Fibroblast of upper back skin (primary cell): ENCODE results near the gene ZFR.
A peak's percentile ranks its signal among the peaks of the same experiment; 100 is the strongest.
"Not testable (repeated sequence)": the region's sequence is repeated elsewhere in the genome, so short reads cannot be mapped to it uniquely, and the experiment has no call there.

ENCODE experiments used
- DNase-seq: peaks from one replicate; pipeline ENCODE4 v3.0.0-alpha.2; 2013

The ZFR gene

GRCh38 chr5:32357658-32358057 lies 86.9 kb downstream of the ZFR start:
- DNase-seq: no peak

DNA sequence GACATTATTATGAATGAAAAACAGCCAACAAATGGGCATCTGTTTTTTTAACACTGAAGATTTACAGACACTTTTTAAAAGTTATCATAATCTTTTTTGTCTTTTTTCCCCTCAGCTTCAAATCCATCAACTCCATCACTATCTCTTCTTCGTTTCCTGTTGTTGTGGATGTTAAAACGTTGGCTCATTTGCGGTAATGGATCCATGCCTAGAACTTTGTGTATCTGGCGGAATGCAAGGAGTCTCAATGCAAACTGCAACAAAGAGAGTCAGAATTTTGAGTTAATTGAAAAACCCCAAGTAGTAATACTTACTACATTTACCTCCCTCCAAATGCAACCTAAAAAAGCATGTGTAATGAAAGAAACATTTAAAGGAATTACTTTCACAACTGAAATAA lies 88.9 kb downstream of the ZFR start:
- no peak for DNase-seq

DNA sequence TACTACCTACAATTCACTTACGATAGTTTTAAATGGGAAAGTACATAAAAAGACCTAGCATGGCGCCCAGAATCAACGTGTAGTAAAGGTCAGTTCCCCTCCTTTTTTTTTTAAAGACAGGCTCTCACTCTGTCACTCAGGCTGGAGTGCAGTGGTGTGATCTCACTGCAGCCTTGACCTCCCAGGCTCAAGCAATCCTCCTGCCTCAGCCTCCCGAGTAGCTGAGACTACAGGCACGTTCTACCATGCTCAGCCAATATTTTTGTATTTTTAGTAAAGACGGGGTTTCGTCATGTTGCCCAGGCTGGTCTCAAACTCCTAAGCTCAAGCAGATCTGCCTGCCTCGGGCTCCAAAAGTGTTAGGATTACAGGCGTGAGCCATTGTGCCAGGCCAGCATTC lies 91.1 kb downstream of the ZFR start:
- no peak for DNase-seq

- no peak for DNase-seq
Measured at GRCh38 chr5:32352685-32353084, 91.9 kb downstream of the ZFR start.

- no peak for DNase-seq
Measured at GRCh38 chr5:32346869-32347268, 97.7 kb downstream of the ZFR start.

DNA sequence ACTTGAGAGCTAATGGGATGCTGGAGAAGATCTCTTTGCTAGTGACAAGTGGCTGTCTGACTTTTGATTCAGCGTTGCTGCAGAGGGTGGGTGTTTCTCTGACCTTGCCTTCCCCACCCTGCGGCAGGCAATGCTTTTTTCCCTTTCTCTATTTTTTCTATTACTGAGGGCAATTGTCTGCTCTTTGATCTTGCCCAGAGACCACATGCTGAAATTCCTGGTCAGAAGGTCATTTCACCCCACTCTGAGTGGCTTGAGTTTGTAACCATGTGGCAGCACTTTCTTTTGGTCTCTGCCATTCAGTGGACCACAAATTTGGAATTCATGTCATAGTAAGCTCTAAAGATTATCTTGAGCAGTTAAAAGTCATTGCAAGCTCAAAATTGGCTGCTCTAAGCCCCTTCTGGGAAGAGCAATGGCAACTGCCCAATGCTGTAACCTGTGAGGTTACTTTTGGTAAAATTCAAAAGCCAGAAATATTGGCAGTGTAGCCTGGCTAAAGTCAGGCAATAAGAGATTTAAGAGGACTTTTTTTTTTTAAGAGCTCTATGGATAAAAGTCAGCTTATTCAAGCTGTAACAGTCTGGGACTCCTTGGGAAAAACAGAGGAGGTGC lies 101.4 kb downstream of the ZFR start:
- no peak for DNase-seq

GRCh38 chr5:32342656-32343055 lies 101.9 kb downstream of the ZFR start:
- DNase-seq: no peak

- DNase-seq: no peak
Measured at GRCh38 chr5:32339878-32340277, 104.7 kb downstream of the ZFR start.

- no peak for DNase-seq
Measured at GRCh38 chr5:32339198-32339597, 105.3 kb downstream of the ZFR start.

- no peak for DNase-seq
Measured at GRCh38 chr5:32332966-32333365, 111.6 kb downstream of the ZFR start.

- no peak for DNase-seq
Measured at GRCh38 chr5:32332361-32332760, 112.2 kb downstream of the ZFR start.

DNA sequence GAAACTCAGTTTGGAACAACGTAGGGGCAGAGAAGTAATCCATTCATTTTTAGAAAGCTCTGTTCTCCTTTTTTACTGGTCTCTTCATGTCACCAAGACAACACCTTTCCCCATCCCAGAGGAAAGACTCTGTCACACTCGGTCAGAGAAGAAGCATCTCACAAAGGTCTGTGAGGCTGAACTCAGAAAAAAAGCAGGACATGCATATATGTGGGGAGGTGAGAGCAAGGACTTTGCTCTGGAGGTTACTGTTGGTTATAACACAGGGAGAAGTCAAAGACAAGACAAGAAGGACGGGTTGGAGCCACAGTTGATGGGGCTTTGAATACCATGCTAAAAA lies 112.6 kb downstream of the ZFR start:
- no peak for DNase-seq

- no peak for DNase-seq
Measured at GRCh38 chr5:32331217-32331934, 113.2 kb downstream of the ZFR start.

GRCh38 chr5:32330126-32330971 lies 114.2 kb downstream of the ZFR start:
- no peak for DNase-seq

DNA sequence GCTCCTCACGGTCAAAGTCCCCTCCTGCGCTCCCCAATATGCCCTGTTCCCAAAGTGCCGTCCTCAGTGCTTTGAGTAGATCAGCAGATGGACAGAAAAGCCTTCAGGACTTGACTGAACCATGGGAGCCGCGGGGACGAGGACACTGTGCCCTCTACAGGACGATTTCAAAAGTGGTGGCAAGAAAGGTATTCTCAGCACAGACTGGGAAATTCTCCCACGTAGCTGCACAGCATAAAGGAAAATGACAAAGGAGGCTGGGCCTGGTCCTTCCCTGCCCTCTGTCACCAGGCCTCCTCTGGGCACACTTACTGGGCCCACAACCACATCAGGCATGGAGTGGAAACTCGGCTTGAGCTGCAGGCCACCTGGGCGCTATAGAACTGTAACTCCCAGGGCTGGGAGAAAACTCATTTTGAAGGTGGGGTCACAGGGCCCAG lies 115.1 kb downstream of the ZFR start:
- peak; percentile 54 for DNase-seq

DNA sequence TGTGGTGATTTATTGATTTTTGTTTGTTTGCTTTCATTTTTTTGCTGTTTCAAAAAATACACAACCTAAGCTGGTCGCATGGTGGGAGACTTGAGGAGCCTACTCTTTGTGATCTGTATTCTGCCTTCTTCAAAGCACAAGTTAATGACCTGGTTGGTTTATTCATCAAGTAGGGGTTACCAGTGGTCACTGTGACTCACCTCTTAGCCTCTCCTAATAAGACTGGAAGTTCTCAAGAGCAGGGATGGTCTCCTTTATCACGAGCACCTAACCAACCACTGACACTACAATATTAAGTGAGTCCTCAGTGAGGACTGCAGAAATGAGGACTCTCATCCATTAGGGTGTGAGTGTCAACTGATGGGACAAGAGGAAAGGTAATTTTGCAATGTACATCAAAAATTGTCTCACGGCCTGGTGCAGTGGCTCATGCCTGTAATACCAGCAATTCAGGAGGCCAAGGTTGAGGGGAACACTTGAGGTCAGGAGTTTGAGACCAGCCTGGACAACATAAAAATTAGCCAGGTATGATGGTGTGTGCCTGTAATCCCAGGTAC lies 118.2 kb downstream of the ZFR start:
- no peak for DNase-seq

DNA sequence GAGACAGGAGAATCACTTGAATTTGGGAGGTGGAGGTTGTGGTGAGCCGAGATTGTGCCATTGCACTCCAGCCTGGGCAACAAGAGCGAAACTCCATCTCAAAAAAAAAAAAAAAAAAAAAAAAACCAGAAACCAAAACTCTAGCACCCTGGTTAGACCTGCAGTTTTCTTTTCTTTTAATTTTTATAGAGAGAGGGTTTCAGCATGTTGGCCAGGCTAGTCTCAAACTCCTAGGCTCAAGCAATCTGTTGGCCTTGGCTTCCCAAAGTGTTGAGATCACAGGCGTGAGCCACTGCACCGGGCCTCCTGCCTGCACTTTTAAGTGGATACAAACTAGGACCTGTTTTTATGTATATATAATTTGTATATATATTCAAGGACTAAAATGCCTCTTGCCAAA lies 118.9 kb downstream of the ZFR start:
- no peak for DNase-seq

GRCh38 chr5:32325062-32325461 lies 119.5 kb downstream of the ZFR start:
- peak; percentile 34 for DNase-seq

- DNase-seq: no peak
Measured at GRCh38 chr5:32323741-32324140, 120.8 kb downstream of the ZFR start.

DNA sequence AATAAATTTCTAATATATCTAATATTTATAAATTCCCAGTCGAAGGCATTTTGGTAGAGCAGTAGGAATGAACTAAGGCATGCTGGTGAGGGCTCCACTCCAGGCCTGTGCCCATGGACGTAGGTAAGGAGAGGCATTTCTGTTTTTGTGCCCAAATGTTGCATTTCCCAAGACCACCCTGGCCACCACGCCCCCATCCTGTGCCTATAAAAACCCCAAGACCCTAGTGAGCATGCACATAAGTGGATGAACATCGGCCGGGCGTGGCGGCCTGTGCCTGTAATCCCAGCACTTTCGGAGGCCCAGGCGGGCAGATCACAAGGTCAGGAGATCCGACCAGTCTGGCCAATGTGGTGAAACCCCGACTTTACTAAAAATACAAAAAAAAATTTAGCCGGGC lies 121.7 kb downstream of the ZFR start:
- no peak for DNase-seq

- not testable (repeated sequence) for DNase-seq
Measured at GRCh38 chr5:32321787-32322186, 122.8 kb downstream of the ZFR start.

- no peak for DNase-seq
Measured at GRCh38 chr5:32320576-32320975, 124.0 kb downstream of the ZFR start.

GRCh38 chr5:32319926-32320543 lies 124.5 kb downstream of the ZFR start:
- no peak for DNase-seq
